GM23338 (cell line): ENCODE data around the gene HADH. TPM values are rescaled to one million over a fixed set of nuclear protein-coding genes. Genes with fewer than 3 reads are reported as not detected.

Source experiments
- ATAC-seq: fragments of 200-7000 bp; cut with Tn5 transposase; 3 replicates; pipeline ENCODE4 v1.9.1; 2020
- DNase-seq: peaks from one replicate; pipeline ENCODE4 v3.0.0-alpha.2; 2015; ENCODE audit warnings: low spot score
- H2AFZ ChIP-seq: fragments of 200-600 bp; sonication (generic); 2 replicates; pipeline ENCODE4 v1.8.0; 2016; ENCODE audit warnings: antibody characterized with exemption, mild to moderate bottlenecking, moderate library complexity
- H3F3A ChIP-seq: fragments of 200-600 bp; sonication (generic); replicated peaks from 2 replicates; pipeline ENCODE4 v1.8.0; 2017; ENCODE audit warnings: antibody characterized with exemption, mixed run types, low read depth
- H3K27ac ChIP-seq: fragments of 200-600 bp; sonication (generic); 2 replicates; pipeline ENCODE4 v1.6.1; 2016; ENCODE audit warnings: low read depth
- H3K27me3 ChIP-seq: fragments of 200-600 bp; sonication (generic); 2 replicates; pipeline ENCODE4 v1.8.0; 2016; ENCODE audit warnings: mild to moderate bottlenecking, mixed run types, moderate library complexity; ENCODE audit not compliant: insufficient read depth
- H3K36me3 ChIP-seq: fragments of 200-600 bp; sonication (generic); 2 replicates; pipeline ENCODE4 v1.8.0; 2016; ENCODE audit warnings: mild to moderate bottlenecking; ENCODE audit not compliant: insufficient read depth
- H3K4me1 ChIP-seq: fragments of 200-600 bp; sonication (generic); 2 replicates; pipeline ENCODE4 v1.8.0; 2016; ENCODE audit warnings: mild to moderate bottlenecking, moderate library complexity; ENCODE audit not compliant: insufficient read depth
- H3K4me2 ChIP-seq: fragments of 200-600 bp; sonication (generic); 2 replicates; pipeline ENCODE4 v1.7.1; 2017; ENCODE audit warnings: mixed run types
- H3K4me3 ChIP-seq: fragments of 200-600 bp; sonication (generic); 2 replicates; pipeline ENCODE4 v1.6.1; 2016; ENCODE audit warnings: mixed run types
- H3K79me2 ChIP-seq: fragments of 200-600 bp; sonication (generic); replicated peaks from 2 replicates; pipeline ENCODE4 v1.8.0; 2017; ENCODE audit warnings: mild to moderate bottlenecking; ENCODE audit not compliant: insufficient read depth
- H3K9me2 ChIP-seq: fragments of 200-600 bp; sonication (generic); 2 replicates; pipeline ENCODE4 v1.8.0; 2017; ENCODE audit not compliant: insufficient read depth
- H4K20me1 ChIP-seq: fragments of 200-600 bp; sonication (generic); replicated peaks from 2 replicates; pipeline ENCODE4 v1.8.0; 2017; ENCODE audit warnings: mild to moderate bottlenecking; ENCODE audit not compliant: insufficient read depth
- H3K27ac Mint-ChIP-seq: 2 replicates; pipeline ENCODE4 v1.8.0; 2020; ENCODE audit warnings: inconsistent platforms, mild to moderate bottlenecking, moderate library complexity, mixed read lengths
- H3K27me3 Mint-ChIP-seq: 3 replicates; pipeline ENCODE4 v1.8.0; 2022; ENCODE audit warnings: low read depth, mild to moderate bottlenecking, moderate library complexity, mixed read lengths, inconsistent platforms; ENCODE audit not compliant: insufficient read depth, poor library complexity
- H3K36me3 Mint-ChIP-seq: 3 replicates; pipeline ENCODE4 v1.8.0; 2021; ENCODE audit warnings: low read depth, mild to moderate bottlenecking, inconsistent platforms, moderate library complexity, mixed read lengths
- H3K4me1 Mint-ChIP-seq: 3 replicates; pipeline ENCODE4 v1.8.0; 2020; ENCODE audit warnings: mild to moderate bottlenecking, inconsistent platforms, mixed read lengths
- H3K4me3 Mint-ChIP-seq: 3 replicates; pipeline ENCODE4 v1.8.0; 2021; ENCODE audit warnings: moderate library complexity, mild to moderate bottlenecking, inconsistent platforms, mixed read lengths
- H3K9me3 Mint-ChIP-seq: 3 replicates; pipeline ENCODE4 v1.8.0; 2020; ENCODE audit warnings: moderate library complexity, mild to moderate bottlenecking, inconsistent platforms, mixed read lengths
- CREB1 ChIP-seq: fragments of 250-450 bp; sonication (Bioruptor Pico); IDR thresholded peaks from 2 replicates; pipeline ENCODE4 v1.5.0; 2020; ENCODE audit warnings: low read depth, mild to moderate bottlenecking, moderate library complexity
- CTCF ChIP-seq, 2 experiments: fragments of 200-600 bp in 1 of 2; sonication (generic) in 1 of 2; conservative IDR thresholded peaks; 2 replicates each; pipeline versions ENCODE4 v1.5.1 to v1.6.1; 2016 to 2017; ENCODE audit warnings: antibody characterized with exemption in 2 of 2, low read depth in 2 of 2, mild to moderate bottlenecking in 2 of 2, moderate library complexity in 1 of 2
- ETS1 ChIP-seq: IDR thresholded peaks from 2 replicates; pipeline ENCODE4 v1.6.1; 2016; ENCODE audit warnings: antibody characterized with exemption
- EZH2 ChIP-seq: fragments of 200-600 bp; sonication (generic); IDR thresholded peaks from one replicate; pipeline ENCODE4 v1.8.0; 2017; ENCODE audit warnings: antibody characterized with exemption, mild to moderate bottlenecking, low read depth; ENCODE audit not compliant: unreplicated experiment
- EZH2phosphoT487 ChIP-seq: fragments of 200-600 bp; sonication (generic); IDR thresholded peaks from one replicate; pipeline ENCODE4 v1.8.1; 2018; ENCODE audit warnings: antibody characterized with exemption; ENCODE audit not compliant: unreplicated experiment
- JUNB ChIP-seq: IDR thresholded peaks from one replicate; pipeline ENCODE4 v1.6.1; 2016; ENCODE audit warnings: antibody characterized with exemption; ENCODE audit not compliant: unreplicated experiment
- NANOG ChIP-seq: IDR thresholded peaks from 2 replicates; pipeline ENCODE4 v1.6.1; 2016; ENCODE audit warnings: antibody characterized with exemption, borderline replicate concordance
- POLR2AphosphoS5 ChIP-seq: IDR thresholded peaks from 2 replicates; pipeline ENCODE4 v1.6.1; 2016; ENCODE audit warnings: antibody characterized with exemption, low read depth
- REST ChIP-seq: IDR thresholded peaks from one replicate; pipeline ENCODE4 v1.6.1; 2018; ENCODE audit warnings: antibody characterized with exemption; ENCODE audit not compliant: unreplicated experiment
- STAT1 ChIP-seq: IDR thresholded peaks from one replicate; pipeline ENCODE4 v1.6.1; 2016; ENCODE audit warnings: antibody characterized with exemption; ENCODE audit not compliant: unreplicated experiment
- ZNF114 ChIP-seq: fragments of 250-450 bp; sonication (Bioruptor Pico); IDR thresholded peaks from 2 replicates; pipeline ENCODE4 v1.5.0; 2020; ENCODE audit warnings: mild to moderate bottlenecking, moderate library complexity
- ZNF331 ChIP-seq: fragments of 250-450 bp; sonication (Bioruptor Pico); IDR thresholded peaks from 2 replicates; pipeline ENCODE4 v1.5.0; 2020; ENCODE audit warnings: low read depth, mild to moderate bottlenecking, moderate library complexity
- polyA plus RNA-seq: library from polyadenylated mRNA; unstranded; fragments of >200 nt; fragmentation: Nextera tagmentation; extraction: Ambion mirVana; gene quantifications from 2 replicates; pipeline ENCODE4 v1.2.1, GENCODE V29; 2016
- total RNA-seq: library from RNA; depleted of rRNA; stranded (reverse); fragments of >200 nt; shearing (Covaris generic); gene quantifications from 2 replicates; pipeline ENCODE4 v1.2.3, GENCODE V29; 2014
- TF ChIP-seq, protein P1 (sequence below): fragments of 250-450 bp; sonication (Bioruptor Pico); IDR thresholded peaks from 2 replicates; pipeline ENCODE4 v1.5.0; 2020; ENCODE audit warnings: mild to moderate bottlenecking, moderate library complexity

HADH gene
- total and polyA plus RNA-seq, 2 experiments from 2014 or later: 39.1 to 39.2 TPM

DNA sequence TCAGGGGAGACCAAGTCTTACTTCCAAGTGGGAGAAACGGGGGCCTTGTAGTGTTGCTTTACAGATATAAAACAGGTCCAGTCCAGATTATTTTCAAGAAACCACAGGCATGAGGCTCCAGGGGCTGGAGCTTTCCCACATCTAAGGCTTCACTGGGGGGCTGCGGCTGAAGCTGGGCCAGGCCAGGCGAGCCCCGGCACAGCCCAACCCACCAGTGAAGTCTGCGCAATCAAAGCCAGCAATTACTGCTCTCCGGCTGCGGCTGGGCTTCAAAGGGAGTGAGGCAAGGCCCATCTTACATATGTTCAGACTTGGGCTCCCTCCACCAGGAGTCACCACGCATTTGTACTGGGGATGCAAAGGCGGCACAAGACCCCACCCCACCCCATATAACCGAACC lies 61.7 kb downstream of the HADH start:
- H3K27ac Mint-ChIP-seq: no peak overlapping the region
- H3K27me3 ChIP-seq: no peaks in the 10 kb centered on the region
- no peak for ATAC-seq
- peaks cover 2% of the 10 kb centered on the region for H3K27me3 Mint-ChIP-seq
- H3K36me3 Mint-ChIP-seq: no peaks in the 10 kb centered on the region
- no peak overlapping the region for H3K27ac ChIP-seq
- no peaks in the 10 kb centered on the region for H4K20me1 ChIP-seq
- 0 out of 2 replicates have a peak, but pooled peaks cover 3% of the 10 kb centered on the region for H3K9me2 ChIP-seq
- H3K36me3 ChIP-seq: no peaks in the 10 kb centered on the region
- TF ChIP-seq ZNF114 (CRISPR knock-in tag) (no peak), ETS1 (no peak), STAT1 (no peak), NANOG (no peak), CREB1 (no peak), JUNB (no peak), EZH2 (no peak), ZNF331 (no peak), POLR2AphosphoS5 (no peak), EZH2phosphoT487 (no peak), CTCF (conservative IDR thresholded peaks at IDR 0.05; ENCODE audit: low read depth in 2 of 2) (no peak), REST (no peak)
- TF ChIP-seq, protein P1, sequence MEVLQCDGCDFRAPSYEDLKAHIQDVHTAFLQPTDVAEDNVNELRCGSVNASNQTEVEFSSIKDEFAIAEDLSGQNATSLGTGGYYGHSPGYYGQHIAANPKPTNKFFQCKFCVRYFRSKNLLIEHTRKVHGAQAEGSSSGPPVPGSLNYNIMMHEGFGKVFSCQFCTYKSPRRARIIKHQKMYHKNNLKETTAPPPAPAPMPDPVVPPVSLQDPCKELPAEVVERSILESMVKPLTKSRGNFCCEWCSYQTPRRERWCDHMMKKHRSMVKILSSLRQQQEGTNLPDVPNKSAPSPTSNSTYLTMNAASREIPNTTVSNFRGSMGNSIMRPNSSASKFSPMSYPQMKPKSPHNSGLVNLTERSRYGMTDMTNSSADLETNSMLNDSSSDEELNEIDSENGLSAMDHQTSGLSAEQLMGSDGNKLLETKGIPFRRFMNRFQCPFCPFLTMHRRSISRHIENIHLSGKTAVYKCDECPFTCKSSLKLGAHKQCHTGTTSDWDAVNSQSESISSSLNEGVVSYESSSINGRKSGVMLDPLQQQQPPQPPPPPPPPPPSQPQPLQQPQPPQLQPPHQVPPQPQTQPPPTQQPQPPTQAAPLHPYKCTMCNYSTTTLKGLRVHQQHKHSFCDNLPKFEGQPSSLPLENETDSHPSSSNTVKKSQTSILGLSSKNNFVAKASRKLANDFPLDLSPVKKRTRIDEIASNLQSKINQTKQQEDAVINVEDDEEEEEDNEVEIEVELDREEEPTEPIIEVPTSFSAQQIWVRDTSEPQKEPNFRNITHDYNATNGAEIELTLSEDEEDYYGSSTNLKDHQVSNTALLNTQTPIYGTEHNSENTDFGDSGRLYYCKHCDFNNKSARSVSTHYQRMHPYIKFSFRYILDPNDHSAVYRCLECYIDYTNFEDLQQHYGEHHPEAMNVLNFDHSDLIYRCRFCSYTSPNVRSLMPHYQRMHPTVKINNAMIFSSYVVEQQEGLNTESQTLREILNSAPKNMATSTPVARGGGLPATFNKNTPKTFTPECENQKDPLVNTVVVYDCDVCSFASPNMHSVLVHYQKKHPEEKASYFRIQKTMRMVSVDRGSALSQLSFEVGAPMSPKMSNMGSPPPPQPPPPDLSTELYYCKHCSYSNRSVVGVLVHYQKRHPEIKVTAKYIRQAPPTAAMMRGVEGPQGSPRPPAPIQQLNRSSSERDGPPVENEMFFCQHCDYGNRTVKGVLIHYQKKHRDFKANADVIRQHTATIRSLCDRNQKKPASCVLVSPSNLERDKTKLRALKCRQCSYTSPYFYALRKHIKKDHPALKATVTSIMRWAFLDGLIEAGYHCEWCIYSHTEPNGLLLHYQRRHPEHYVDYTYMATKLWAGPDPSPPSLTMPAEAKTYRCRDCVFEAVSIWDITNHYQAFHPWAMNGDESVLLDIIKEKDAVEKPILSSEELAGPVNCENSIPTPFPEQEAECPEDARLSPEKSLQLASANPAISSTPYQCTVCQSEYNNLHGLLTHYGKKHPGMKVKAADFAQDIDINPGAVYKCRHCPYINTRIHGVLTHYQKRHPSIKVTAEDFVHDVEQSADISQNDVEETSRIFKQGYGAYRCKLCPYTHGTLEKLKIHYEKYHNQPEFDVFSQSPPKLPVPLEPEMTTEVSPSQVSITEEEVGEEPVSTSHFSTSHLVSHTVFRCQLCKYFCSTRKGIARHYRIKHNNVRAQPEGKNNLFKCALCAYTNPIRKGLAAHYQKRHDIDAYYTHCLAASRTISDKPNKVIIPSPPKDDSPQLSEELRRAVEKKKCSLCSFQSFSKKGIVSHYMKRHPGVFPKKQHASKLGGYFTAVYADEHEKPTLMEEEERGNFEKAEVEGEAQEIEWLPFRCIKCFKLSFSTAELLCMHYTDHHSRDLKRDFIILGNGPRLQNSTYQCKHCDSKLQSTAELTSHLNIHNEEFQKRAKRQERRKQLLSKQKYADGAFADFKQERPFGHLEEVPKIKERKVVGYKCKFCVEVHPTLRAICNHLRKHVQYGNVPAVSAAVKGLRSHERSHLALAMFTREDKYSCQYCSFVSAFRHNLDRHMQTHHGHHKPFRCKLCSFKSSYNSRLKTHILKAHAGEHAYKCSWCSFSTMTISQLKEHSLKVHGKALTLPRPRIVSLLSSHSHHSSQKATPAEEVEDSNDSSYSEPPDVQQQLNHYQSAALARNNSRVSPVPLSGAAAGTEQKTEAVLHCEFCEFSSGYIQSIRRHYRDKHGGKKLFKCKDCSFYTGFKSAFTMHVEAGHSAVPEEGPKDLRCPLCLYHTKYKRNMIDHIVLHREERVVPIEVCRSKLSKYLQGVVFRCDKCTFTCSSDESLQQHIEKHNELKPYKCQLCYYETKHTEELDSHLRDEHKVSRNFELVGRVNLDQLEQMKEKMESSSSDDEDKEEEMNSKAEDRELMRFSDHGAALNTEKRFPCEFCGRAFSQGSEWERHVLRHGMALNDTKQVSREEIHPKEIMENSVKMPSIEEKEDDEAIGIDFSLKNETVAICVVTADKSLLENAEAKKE (CRISPR knock-in tag): no peak
- H3K9me3 Mint-ChIP-seq: no peaks in the 10 kb centered on the region
- H3K4me1 Mint-ChIP-seq: peaks cover 12% of the 10 kb centered on the region
- no peak overlapping the region for H2AFZ ChIP-seq
- H3K4me1 ChIP-seq: peaks cover 11% of the 10 kb centered on the region; the same call in 1 of the 2 replicates
- no peak overlapping the region for H3K4me3 ChIP-seq
- no peak overlapping the region for H3K4me3 Mint-ChIP-seq
- H3F3A ChIP-seq: no peaks in the 10 kb centered on the region
- no peak overlapping the region for H3K4me2 ChIP-seq
- no peaks in the 10 kb centered on the region for H3K79me2 ChIP-seq
- no peak for DNase-seq
